ENCODE measurements around the gene FLNB. TPM values are rescaled to one million over a fixed set of nuclear protein-coding genes. Genes with fewer than 3 reads are reported as not detected.

FLNB gene
- total RNA-seq, 2 donors from 2014 or later: 246 to 362 TPM

GRCh38 chr3:57981483-57982087, 26.6 kb upstream of the FLNB start:
- peaks cover 25% of the 10 kb centered on the region for H3K4me1 ChIP-seq
- no peaks in the 10 kb centered on the region for H3K9me3 ChIP-seq
- TF ChIP-seq, protein P1, sequence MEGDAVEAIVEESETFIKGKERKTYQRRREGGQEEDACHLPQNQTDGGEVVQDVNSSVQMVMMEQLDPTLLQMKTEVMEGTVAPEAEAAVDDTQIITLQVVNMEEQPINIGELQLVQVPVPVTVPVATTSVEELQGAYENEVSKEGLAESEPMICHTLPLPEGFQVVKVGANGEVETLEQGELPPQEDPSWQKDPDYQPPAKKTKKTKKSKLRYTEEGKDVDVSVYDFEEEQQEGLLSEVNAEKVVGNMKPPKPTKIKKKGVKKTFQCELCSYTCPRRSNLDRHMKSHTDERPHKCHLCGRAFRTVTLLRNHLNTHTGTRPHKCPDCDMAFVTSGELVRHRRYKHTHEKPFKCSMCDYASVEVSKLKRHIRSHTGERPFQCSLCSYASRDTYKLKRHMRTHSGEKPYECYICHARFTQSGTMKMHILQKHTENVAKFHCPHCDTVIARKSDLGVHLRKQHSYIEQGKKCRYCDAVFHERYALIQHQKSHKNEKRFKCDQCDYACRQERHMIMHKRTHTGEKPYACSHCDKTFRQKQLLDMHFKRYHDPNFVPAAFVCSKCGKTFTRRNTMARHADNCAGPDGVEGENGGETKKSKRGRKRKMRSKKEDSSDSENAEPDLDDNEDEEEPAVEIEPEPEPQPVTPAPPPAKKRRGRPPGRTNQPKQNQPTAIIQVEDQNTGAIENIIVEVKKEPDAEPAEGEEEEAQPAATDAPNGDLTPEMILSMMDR (IDR thresholded peaks at IDR 0.05): no peak
- no peak overlapping the region for H3K27ac ChIP-seq
- intact Hi-C loops (cut with DNase I): no loop called here
- no peaks in the 10 kb centered on the region for H3K36me3 ChIP-seq
- H3K27me3 ChIP-seq: no peaks in the 10 kb centered on the region
- no peak for DNase-seq
- H3K9ac ChIP-seq (ENCODE audit: low read depth in 2 of 2, low read length in 2 of 2): peak overlapping the region in 1 of 2 donors; percentile 14
- no peak overlapping the region for H3K4me3 ChIP-seq

GRCh38 chr3:57982561-57983243, 25.5 kb upstream of the FLNB start:
- Histone ChIP-seq H3K9ac (ENCODE audit: low read depth in 2 of 2, low read length in 2 of 2) (no peak overlapping the region), H3K27me3 (no peaks in the 10 kb centered on the region), H3K4me3 (no peak overlapping the region), H3K27ac (no peak overlapping the region), H3K9me3 (no peaks in the 10 kb centered on the region), H3K36me3 (no peaks in the 10 kb centered on the region), H3K4me1 (peaks cover 20% of the 10 kb centered on the region)
- no peak for DNase-seq
- TF ChIP-seq, protein P1 (IDR thresholded peaks at IDR 0.05): no peak
- intact Hi-C loops (cut with DNase I): no loop called here

GRCh38 chr3:57983734-57984518, 24.3 kb upstream of the FLNB start:
- Histone ChIP-seq H3K4me1 (peaks cover 12% of the 10 kb centered on the region), H3K27me3 (no peaks in the 10 kb centered on the region), H3K36me3 (no peaks in the 10 kb centered on the region), H3K4me3 (no peak overlapping the region), H3K9me3 (no peaks in the 10 kb centered on the region), H3K27ac (peak overlapping the region; percentile 48), H3K9ac (ENCODE audit: low read depth in 2 of 2, low read length in 2 of 2) (peak overlapping the region in 1 of 2 donors; percentile 3)
- intact Hi-C loops (cut with DNase I): no loop called here
- DNase-seq: peak; percentile 87
- TF ChIP-seq, protein P1 (IDR thresholded peaks at IDR 0.05): no peak

DNA sequence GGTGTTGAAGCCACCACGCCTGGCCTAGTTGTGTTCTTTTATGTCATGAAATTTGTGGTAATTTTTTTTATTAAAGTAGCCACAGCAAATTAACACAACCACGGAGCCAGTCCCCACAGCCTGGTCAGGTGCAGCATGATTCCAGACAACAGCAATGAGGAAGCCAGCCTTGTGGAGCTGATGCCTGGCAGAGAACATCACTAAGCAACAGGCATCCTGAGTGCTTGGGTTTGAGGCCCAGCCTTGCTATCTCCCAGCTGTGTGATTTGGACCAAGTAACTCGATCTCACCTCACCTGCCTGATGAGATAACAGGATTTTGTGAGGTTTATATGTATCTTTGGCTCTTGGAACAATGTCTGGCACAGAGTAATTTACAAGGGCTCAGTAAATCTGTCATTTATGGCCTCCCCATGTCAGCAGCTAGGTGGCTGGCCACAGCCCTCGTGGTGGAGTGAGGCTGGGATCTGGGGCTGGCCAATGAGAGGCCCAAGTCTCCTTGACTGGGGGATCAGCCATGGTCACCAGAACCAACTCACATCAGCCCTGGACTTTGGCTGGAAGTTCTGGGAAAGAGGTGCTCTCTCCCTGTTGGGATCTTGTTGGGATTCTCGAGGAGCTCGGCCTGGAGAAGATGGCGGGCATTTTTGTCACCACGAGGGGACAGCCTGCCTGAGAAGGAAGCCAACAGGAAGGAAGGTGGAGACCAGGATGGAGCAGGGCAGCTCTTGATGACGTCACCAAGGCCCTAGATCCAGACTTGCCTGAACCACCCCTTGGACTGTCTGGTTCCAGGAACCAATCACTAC, 22.8 kb upstream of the FLNB start:
- Histone ChIP-seq H3K4me3 (no peak overlapping the region), H3K27ac (no peak overlapping the region), H3K27me3 (no peaks in the 10 kb centered on the region), H3K36me3 (no peaks in the 10 kb centered on the region), H3K4me1 (peaks cover 10% of the 10 kb centered on the region), H3K9me3 (no peaks in the 10 kb centered on the region), H3K9ac (ENCODE audit: low read depth in 2 of 2, low read length in 2 of 2) (peak overlapping the region in 1 of 2 donors; percentile 40)
- no peak for DNase-seq
- TF ChIP-seq, protein P1 (IDR thresholded peaks at IDR 0.05): no peak
- intact Hi-C loops (cut with DNase I): no loop called here

DNA sequence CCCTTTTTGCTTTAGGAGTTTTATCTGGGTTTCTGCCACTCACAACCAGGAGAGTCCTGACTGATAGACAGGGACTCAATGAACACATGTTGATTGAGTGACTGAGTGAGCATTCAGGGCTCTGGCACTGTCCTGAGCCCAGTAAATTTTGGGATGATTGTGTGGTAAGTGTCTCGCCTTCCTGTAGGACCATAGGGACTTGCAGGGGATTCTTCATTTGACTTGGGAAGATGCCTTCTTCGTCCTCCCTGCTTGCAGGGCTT, 22.3 kb upstream of the FLNB start:
- intact Hi-C loops (cut with DNase I): no loop called here
- Histone ChIP-seq H3K27me3 (no peaks in the 10 kb centered on the region), H3K9me3 (no peaks in the 10 kb centered on the region), H3K27ac (no peak overlapping the region), H3K9ac (ENCODE audit: low read depth in 2 of 2, low read length in 2 of 2) (peak overlapping the region in 1 of 2 donors; percentile 40), H3K36me3 (no peaks in the 10 kb centered on the region), H3K4me3 (no peak overlapping the region), H3K4me1 (peaks cover 10% of the 10 kb centered on the region)
- DNase-seq: no peak
- TF ChIP-seq, protein P1 (IDR thresholded peaks at IDR 0.05): no peak
